B cell (primary cell): Measurements from ENCODE around the gene ITPKC.

Experiments used
- CTCF ChIP-seq: fragments of 200-600 bp; IDR thresholded peaks from one replicate; pipeline ENCODE4 v1.8.0; 2022; ENCODE audit warnings: antibody characterized with exemption, mild to moderate bottlenecking
- EZH2 ChIP-seq: IDR thresholded peaks from 2 replicates; pipeline ENCODE4 v1.6.1; 2012; ENCODE audit warnings: borderline replicate concordance, low read depth, mild to moderate bottlenecking, moderate library complexity, low read length; ENCODE audit not compliant: insufficient read depth, poor library complexity, severe bottlenecking

- no peak for TF ChIP-seq CTCF
- TF ChIP-seq EZH2: no peak
Measured at GRCh38 chr19:40692212-40692551, 24.7 kb upstream of the ITPKC start.
